Measurements from ENCODE around the gene STK39. TPM values are rescaled to one million over a fixed set of nuclear protein-coding genes. Genes with fewer than 3 reads are reported as not detected.

Gene STK39
- total RNA-seq, 1 experiment from 2014 or later = 56.9 TPM

- no peaks in the 10 kb centered on the region for H4K20me1 ChIP-seq (ENCODE audit: insufficient read depth, low read depth, low read length)
- no peak overlapping the region for H3K4me3 ChIP-seq (ENCODE audit: low read length)
- no peaks in the 10 kb centered on the region for H3K27me3 ChIP-seq (ENCODE audit: low read length)
- H3K36me3 ChIP-seq (ENCODE audit: insufficient read depth, low read length) = no peaks in the 10 kb centered on the region
- no peak overlapping the region for H3K9ac ChIP-seq (ENCODE audit: low read length)
- no peaks in the 10 kb centered on the region for H3K9me2 ChIP-seq (replicated peaks; ENCODE audit: insufficient read depth, low read length)
- H3K79me2 ChIP-seq (ENCODE audit: low read length) = no peaks in the 10 kb centered on the region
- no peak overlapping the region for H3K27ac ChIP-seq (ENCODE audit: low read length)
- H3K4me2 ChIP-seq (ENCODE audit: low read depth, low read length, poor library complexity, severe bottlenecking) = no peak overlapping the region
- H3K9me3 ChIP-seq (ENCODE audit: low read length) = no peaks in the 10 kb centered on the region
- no peak for DNase-seq
- no peaks in the 10 kb centered on the region for H3K4me1 ChIP-seq (ENCODE audit: low read length)
- H2AFZ ChIP-seq (ENCODE audit: low read length) = no peak overlapping the region
Observed at GRCh38 chr2:167940346-167940725, 307.1 kb downstream of the STK39 start.

GRCh38 chr2:167939514-167940345 lies 307.7 kb downstream of the STK39 start:
- Histone ChIP-seq H3K79me2 (ENCODE audit: low read length) (no peaks in the 10 kb centered on the region), H3K4me3 (ENCODE audit: low read length) (no peak overlapping the region), H3K27me3 (ENCODE audit: low read length) (no peaks in the 10 kb centered on the region), H3K4me1 (ENCODE audit: low read length) (no peaks in the 10 kb centered on the region), H3K9me3 (ENCODE audit: low read length) (no peaks in the 10 kb centered on the region), H3K9ac (ENCODE audit: low read length) (no peak overlapping the region), H3K27ac (ENCODE audit: low read length) (no peak overlapping the region), H3K36me3 (ENCODE audit: insufficient read depth, low read length) (no peaks in the 10 kb centered on the region), H3K4me2 (ENCODE audit: low read depth, low read length, poor library complexity, severe bottlenecking) (no peak overlapping the region), H2AFZ (ENCODE audit: low read length) (no peak overlapping the region), H4K20me1 (ENCODE audit: insufficient read depth, low read depth, low read length) (no peaks in the 10 kb centered on the region), H3K9me2 (replicated peaks; ENCODE audit: insufficient read depth, low read length) (no peaks in the 10 kb centered on the region)
- no peak for DNase-seq

GRCh38 chr2:167937403-167937802 lies 310.0 kb downstream of the STK39 start:
- no peak overlapping the region for H3K4me3 ChIP-seq (ENCODE audit: low read length)
- H3K4me1 ChIP-seq (ENCODE audit: low read length) = no peaks in the 10 kb centered on the region
- H3K9ac ChIP-seq (ENCODE audit: low read length) = no peak overlapping the region
- H3K4me2 ChIP-seq (ENCODE audit: low read depth, low read length, poor library complexity, severe bottlenecking) = no peak overlapping the region
- no peak for DNase-seq
- no peaks in the 10 kb centered on the region for H3K9me3 ChIP-seq (ENCODE audit: low read length)
- no peaks in the 10 kb centered on the region for H3K27me3 ChIP-seq (ENCODE audit: low read length)
- no peak overlapping the region for H2AFZ ChIP-seq (ENCODE audit: low read length)
- no peaks in the 10 kb centered on the region for H4K20me1 ChIP-seq (ENCODE audit: insufficient read depth, low read depth, low read length)
- no peaks in the 10 kb centered on the region for H3K36me3 ChIP-seq (ENCODE audit: insufficient read depth, low read length)
- H3K27ac ChIP-seq (ENCODE audit: low read length) = no peak overlapping the region
- H3K9me2 ChIP-seq (replicated peaks; ENCODE audit: insufficient read depth, low read length) = no peaks in the 10 kb centered on the region
- H3K79me2 ChIP-seq (ENCODE audit: low read length) = no peaks in the 10 kb centered on the region

GRCh38 chr2:167935803-167936110 lies 311.6 kb downstream of the STK39 start:
- Histone ChIP-seq H3K4me2 (ENCODE audit: low read depth, low read length, poor library complexity, severe bottlenecking) (no peak overlapping the region), H3K9me3 (ENCODE audit: low read length) (no peaks in the 10 kb centered on the region), H3K36me3 (ENCODE audit: insufficient read depth, low read length) (no peaks in the 10 kb centered on the region), H3K79me2 (ENCODE audit: low read length) (no peaks in the 10 kb centered on the region), H3K27me3 (ENCODE audit: low read length) (no peaks in the 10 kb centered on the region), H2AFZ (ENCODE audit: low read length) (no peak overlapping the region), H3K9ac (ENCODE audit: low read length) (no peak overlapping the region), H4K20me1 (ENCODE audit: insufficient read depth, low read depth, low read length) (no peaks in the 10 kb centered on the region), H3K4me1 (ENCODE audit: low read length) (no peaks in the 10 kb centered on the region), H3K4me3 (ENCODE audit: low read length) (no peak overlapping the region), H3K9me2 (replicated peaks; ENCODE audit: insufficient read depth, low read length) (no peaks in the 10 kb centered on the region), H3K27ac (ENCODE audit: low read length) (no peak overlapping the region)
- no peak for DNase-seq

- peaks cover 6% of the 10 kb centered on the region for H3K4me1 ChIP-seq (ENCODE audit: low read length)
- no peak overlapping the region for H2AFZ ChIP-seq (ENCODE audit: low read length)
- no peak for DNase-seq
- no peaks in the 10 kb centered on the region for H3K79me2 ChIP-seq (ENCODE audit: low read length)
- no peaks in the 10 kb centered on the region for H3K9me3 ChIP-seq (ENCODE audit: low read length)
- no peaks in the 10 kb centered on the region for H4K20me1 ChIP-seq (ENCODE audit: insufficient read depth, low read depth, low read length)
- no peak overlapping the region for H3K4me2 ChIP-seq (ENCODE audit: low read depth, low read length, poor library complexity, severe bottlenecking)
- no peaks in the 10 kb centered on the region for H3K9me2 ChIP-seq (replicated peaks; ENCODE audit: insufficient read depth, low read length)
- H3K4me3 ChIP-seq (ENCODE audit: low read length) = no peak overlapping the region
- no peaks in the 10 kb centered on the region for H3K36me3 ChIP-seq (ENCODE audit: insufficient read depth, low read length)
- H3K27me3 ChIP-seq (ENCODE audit: low read length) = no peaks in the 10 kb centered on the region
- no peak overlapping the region for H3K27ac ChIP-seq (ENCODE audit: low read length)
- no peak overlapping the region for H3K9ac ChIP-seq (ENCODE audit: low read length)
Observed at GRCh38 chr2:167933097-167933814, 314.1 kb downstream of the STK39 start.

GRCh38 chr2:167932123-167932693 lies 315.2 kb downstream of the STK39 start:
- peaks cover 6% of the 10 kb centered on the region for H3K4me1 ChIP-seq (ENCODE audit: low read length)
- no peak overlapping the region for H3K9ac ChIP-seq (ENCODE audit: low read length)
- H2AFZ ChIP-seq (ENCODE audit: low read length) = no peak overlapping the region
- H4K20me1 ChIP-seq (ENCODE audit: insufficient read depth, low read depth, low read length) = no peaks in the 10 kb centered on the region
- H3K9me2 ChIP-seq (replicated peaks; ENCODE audit: insufficient read depth, low read length) = no peaks in the 10 kb centered on the region
- H3K27me3 ChIP-seq (ENCODE audit: low read length) = no peaks in the 10 kb centered on the region
- no peak overlapping the region for H3K4me2 ChIP-seq (ENCODE audit: low read depth, low read length, poor library complexity, severe bottlenecking)
- no peak overlapping the region for H3K4me3 ChIP-seq (ENCODE audit: low read length)
- H3K9me3 ChIP-seq (ENCODE audit: low read length) = no peaks in the 10 kb centered on the region
- no peaks in the 10 kb centered on the region for H3K79me2 ChIP-seq (ENCODE audit: low read length)
- no peak for DNase-seq
- H3K27ac ChIP-seq (ENCODE audit: low read length) = no peak overlapping the region
- H3K36me3 ChIP-seq (ENCODE audit: insufficient read depth, low read length) = no peaks in the 10 kb centered on the region

- Histone ChIP-seq H3K9me2 (replicated peaks; ENCODE audit: insufficient read depth, low read length) (no peaks in the 10 kb centered on the region), H3K36me3 (ENCODE audit: insufficient read depth, low read length) (no peaks in the 10 kb centered on the region), H3K9ac (ENCODE audit: low read length) (no peak overlapping the region), H2AFZ (ENCODE audit: low read length) (no peak overlapping the region), H3K4me3 (ENCODE audit: low read length) (no peak overlapping the region), H3K4me2 (ENCODE audit: low read depth, low read length, poor library complexity, severe bottlenecking) (no peak overlapping the region), H4K20me1 (ENCODE audit: insufficient read depth, low read depth, low read length) (no peaks in the 10 kb centered on the region), H3K79me2 (ENCODE audit: low read length) (no peaks in the 10 kb centered on the region), H3K4me1 (ENCODE audit: low read length) (peaks cover 6% of the 10 kb centered on the region), H3K27me3 (ENCODE audit: low read length) (no peaks in the 10 kb centered on the region), H3K9me3 (ENCODE audit: low read length) (no peaks in the 10 kb centered on the region), H3K27ac (ENCODE audit: low read length) (no peak overlapping the region)
- no peak for DNase-seq
Observed at GRCh38 chr2:167929484-167929883, 317.9 kb downstream of the STK39 start.

GRCh38 chr2:167928434-167928833 lies 319.0 kb downstream of the STK39 start:
- no peak for DNase-seq
- H3K36me3 ChIP-seq (ENCODE audit: insufficient read depth, low read length) = no peaks in the 10 kb centered on the region
- no peaks in the 10 kb centered on the region for H3K79me2 ChIP-seq (ENCODE audit: low read length)
- H3K9ac ChIP-seq (ENCODE audit: low read length) = no peak overlapping the region
- H3K4me2 ChIP-seq (ENCODE audit: low read depth, low read length, poor library complexity, severe bottlenecking) = no peak overlapping the region
- no peaks in the 10 kb centered on the region for H3K27me3 ChIP-seq (ENCODE audit: low read length)
- H3K9me3 ChIP-seq (ENCODE audit: low read length) = no peaks in the 10 kb centered on the region
- H3K4me3 ChIP-seq (ENCODE audit: low read length) = no peak overlapping the region
- H3K27ac ChIP-seq (ENCODE audit: low read length) = no peak overlapping the region
- H2AFZ ChIP-seq (ENCODE audit: low read length) = no peak overlapping the region
- H4K20me1 ChIP-seq (ENCODE audit: insufficient read depth, low read depth, low read length) = no peaks in the 10 kb centered on the region
- no peaks in the 10 kb centered on the region for H3K9me2 ChIP-seq (replicated peaks; ENCODE audit: insufficient read depth, low read length)
- H3K4me1 ChIP-seq (ENCODE audit: low read length) = peaks cover 6% of the 10 kb centered on the region

All from Karpas-422 (cell line).